ENCODE data around the gene SNX19. TPM values are rescaled to one million over a fixed set of nuclear protein-coding genes. Genes with fewer than 3 reads are reported as not detected.
A peak's percentile ranks its signal among the peaks of the same experiment; 100 is the strongest.

SNX19 gene
- total RNA-seq, 4 donors from 2014 or later, result 89.8 to 193 (median 137) TPM

DNA sequence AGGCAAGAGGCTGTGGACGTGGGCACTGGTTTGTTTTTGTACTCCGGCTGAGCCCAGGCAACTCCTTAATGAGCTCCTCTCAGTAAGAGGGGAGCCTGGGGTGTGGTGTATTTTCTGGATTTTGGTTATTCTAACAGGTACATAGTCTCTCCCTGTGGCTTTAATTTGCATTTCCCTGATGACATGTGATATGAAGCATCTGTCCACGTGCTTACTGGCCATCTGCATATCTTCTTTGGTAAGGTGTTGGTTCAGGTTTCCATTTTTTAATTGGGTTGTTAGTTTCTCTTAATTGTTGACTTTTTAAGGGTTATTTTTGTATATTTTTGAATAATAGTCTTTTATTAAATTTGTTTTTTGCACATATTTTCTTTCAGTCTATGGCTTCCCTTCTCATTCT is 30.8 kb upstream of the SNX19 start:
- in situ Hi-C loops (cut with MboI; ENCODE audit: low pct_ligation_motif_present in 1 of 4, low pct_unique_long_range_greater_than_20kb in 1 of 4, low sequenced_read_pairs in 3 of 4) (no loop called here), intact Hi-C loops (cut with DNase I; ENCODE audit: low total_unique reads) (no loop called here)
- no peak overlapping the region for H3K4me3 ChIP-seq
- H3K36me3 ChIP-seq, result no peaks in the 10 kb centered on the region
- H3K27ac ChIP-seq, result no peak overlapping the region
- WGBS, 2 donors (ENCODE audit: low coverage in 1 of 2), result 58 to 67% methylated on average over 1 to 3 of the region's 3 CpGs
- no peaks in the 10 kb centered on the region for H3K27me3 ChIP-seq
- no peak for DNase-seq
- H3K9me3 ChIP-seq, result no peaks in the 10 kb centered on the region
- no peak for TF ChIP-seq EP300 (IDR thresholded peaks at IDR 0.05; ENCODE audit: low read depth)
- no peak for TF ChIP-seq POLR2AphosphoS5 (IDR thresholded peaks at IDR 0.05)
- TF ChIP-seq, protein P1, sequence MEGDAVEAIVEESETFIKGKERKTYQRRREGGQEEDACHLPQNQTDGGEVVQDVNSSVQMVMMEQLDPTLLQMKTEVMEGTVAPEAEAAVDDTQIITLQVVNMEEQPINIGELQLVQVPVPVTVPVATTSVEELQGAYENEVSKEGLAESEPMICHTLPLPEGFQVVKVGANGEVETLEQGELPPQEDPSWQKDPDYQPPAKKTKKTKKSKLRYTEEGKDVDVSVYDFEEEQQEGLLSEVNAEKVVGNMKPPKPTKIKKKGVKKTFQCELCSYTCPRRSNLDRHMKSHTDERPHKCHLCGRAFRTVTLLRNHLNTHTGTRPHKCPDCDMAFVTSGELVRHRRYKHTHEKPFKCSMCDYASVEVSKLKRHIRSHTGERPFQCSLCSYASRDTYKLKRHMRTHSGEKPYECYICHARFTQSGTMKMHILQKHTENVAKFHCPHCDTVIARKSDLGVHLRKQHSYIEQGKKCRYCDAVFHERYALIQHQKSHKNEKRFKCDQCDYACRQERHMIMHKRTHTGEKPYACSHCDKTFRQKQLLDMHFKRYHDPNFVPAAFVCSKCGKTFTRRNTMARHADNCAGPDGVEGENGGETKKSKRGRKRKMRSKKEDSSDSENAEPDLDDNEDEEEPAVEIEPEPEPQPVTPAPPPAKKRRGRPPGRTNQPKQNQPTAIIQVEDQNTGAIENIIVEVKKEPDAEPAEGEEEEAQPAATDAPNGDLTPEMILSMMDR (IDR thresholded peaks at IDR 0.05), result no peak
- TF ChIP-seq POLR2A (IDR thresholded peaks at IDR 0.05), result no peak
- no peaks in the 10 kb centered on the region for H3K4me1 ChIP-seq

DNA sequence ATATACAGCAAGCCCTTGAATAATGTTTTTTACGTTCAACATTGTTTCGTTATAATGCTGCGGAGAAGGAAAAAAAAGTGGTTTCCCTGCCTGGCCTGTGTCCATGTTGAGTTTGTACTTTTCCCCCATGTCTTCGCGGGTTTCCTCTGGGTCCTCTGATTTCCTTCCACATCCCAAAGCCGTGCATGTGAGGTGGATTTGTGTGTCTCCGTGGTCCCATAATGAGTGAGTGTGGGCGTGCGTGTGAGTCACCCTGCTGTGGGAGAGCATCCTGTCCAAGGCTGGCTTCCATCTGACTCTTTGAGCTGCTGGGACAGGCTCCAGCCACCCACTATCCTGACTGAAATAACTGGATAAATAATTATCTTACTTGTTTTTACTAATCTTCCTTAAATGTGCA is 29.6 kb upstream of the SNX19 start:
- intact Hi-C loops (cut with DNase I; ENCODE audit: low total_unique reads), result no loop called here
- Histone ChIP-seq H3K27me3 (no peaks in the 10 kb centered on the region), H3K4me1 (no peaks in the 10 kb centered on the region), H3K9me3 (no peaks in the 10 kb centered on the region), H3K4me3 (no peak overlapping the region), H3K27ac (no peak overlapping the region), H3K36me3 (no peaks in the 10 kb centered on the region)
- peak; percentile 10 for DNase-seq
- in situ Hi-C loops (cut with MboI; ENCODE audit: low pct_ligation_motif_present in 1 of 4, low pct_unique_long_range_greater_than_20kb in 1 of 4, low sequenced_read_pairs in 3 of 4), result no loop called here
- TF ChIP-seq POLR2A (IDR thresholded peaks at IDR 0.05) (no peak), POLR2AphosphoS5 (IDR thresholded peaks at IDR 0.05) (no peak), EP300 (IDR thresholded peaks at IDR 0.05; ENCODE audit: low read depth) (no peak)
- TF ChIP-seq, protein P1 (IDR thresholded peaks at IDR 0.05), result no peak
- WGBS, 2 donors (ENCODE audit: low coverage in 1 of 2), result 65 to 66% methylated on average over 8 to 9 of the region's 9 CpGs

DNA sequence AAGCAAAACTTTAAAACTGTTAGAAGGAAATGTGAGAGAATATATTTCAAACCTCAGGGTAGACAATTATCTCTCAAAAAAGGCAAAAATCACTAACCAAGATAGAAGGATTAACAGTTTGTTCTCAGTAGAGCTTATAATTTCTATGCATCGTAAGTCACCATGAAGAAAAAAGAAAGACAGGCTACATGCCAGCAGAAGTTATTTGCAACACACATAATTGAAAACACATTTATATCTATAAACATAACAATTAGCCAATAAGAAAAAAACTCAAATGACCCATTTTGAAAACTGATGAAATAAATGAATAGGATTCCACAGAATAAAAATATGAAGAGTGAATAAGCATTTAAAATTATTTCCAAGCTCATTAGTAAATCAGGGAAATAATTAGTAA is 24.4 kb upstream of the SNX19 start:
- intact Hi-C loops (cut with DNase I; ENCODE audit: low total_unique reads), result no loop called here
- no peaks in the 10 kb centered on the region for H3K27me3 ChIP-seq
- 67 to 82% methylated on average over 1 of the region's 1 CpG for WGBS, 2 donors (ENCODE audit: low coverage in 1 of 2)
- TF ChIP-seq, protein P1 (IDR thresholded peaks at IDR 0.05), result no peak
- TF ChIP-seq EP300 (IDR thresholded peaks at IDR 0.05; ENCODE audit: low read depth) (no peak), POLR2AphosphoS5 (IDR thresholded peaks at IDR 0.05) (no peak), POLR2A (IDR thresholded peaks at IDR 0.05) (no peak)
- no peak overlapping the region for H3K4me3 ChIP-seq
- no peak for DNase-seq
- no peaks in the 10 kb centered on the region for H3K4me1 ChIP-seq
- in situ Hi-C loops (cut with MboI; ENCODE audit: low pct_ligation_motif_present in 1 of 4, low pct_unique_long_range_greater_than_20kb in 1 of 4, low sequenced_read_pairs in 3 of 4), result no loop called here
- H3K36me3 ChIP-seq, result no peaks in the 10 kb centered on the region
- no peak overlapping the region for H3K27ac ChIP-seq
- H3K9me3 ChIP-seq, result no peaks in the 10 kb centered on the region

DNA sequence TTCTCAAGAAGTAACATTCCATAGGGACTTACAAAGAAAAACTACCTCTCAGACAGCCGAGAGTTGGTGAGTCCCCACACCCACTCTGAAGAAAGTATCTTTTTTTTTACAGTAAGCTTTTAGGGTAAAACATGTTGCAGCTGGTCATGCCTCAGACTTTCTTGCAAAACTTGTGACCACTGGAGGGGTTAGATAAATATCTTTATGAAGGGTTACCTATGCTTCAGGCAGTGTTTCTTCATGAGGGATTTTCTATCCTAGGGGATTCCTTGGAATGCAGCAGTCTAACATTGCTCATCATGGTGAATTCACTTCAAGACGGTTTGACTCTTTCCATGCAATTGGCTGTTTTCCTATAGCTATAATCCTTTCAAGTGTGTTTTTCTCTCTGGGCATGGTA is 20.8 kb upstream of the SNX19 start:
- H3K4me3 ChIP-seq, result no peak overlapping the region
- no peaks in the 10 kb centered on the region for H3K9me3 ChIP-seq
- 60 to 69% methylated on average over 1 to 2 of the region's 2 CpGs for WGBS, 2 donors (ENCODE audit: low coverage in 1 of 2)
- TF ChIP-seq POLR2A (IDR thresholded peaks at IDR 0.05) (no peak), EP300 (IDR thresholded peaks at IDR 0.05; ENCODE audit: low read depth) (no peak), POLR2AphosphoS5 (IDR thresholded peaks at IDR 0.05) (no peak)
- TF ChIP-seq, protein P1 (IDR thresholded peaks at IDR 0.05), result no peak
- DNase-seq, result no peak
- H3K27me3 ChIP-seq, result no peaks in the 10 kb centered on the region
- H3K36me3 ChIP-seq, result no peaks in the 10 kb centered on the region
- no peak overlapping the region for H3K27ac ChIP-seq
- intact Hi-C loops (cut with DNase I; ENCODE audit: low total_unique reads) (no loop called here), in situ Hi-C loops (cut with MboI; ENCODE audit: low pct_ligation_motif_present in 1 of 4, low pct_unique_long_range_greater_than_20kb in 1 of 4, low sequenced_read_pairs in 3 of 4) (no loop called here)
- H3K4me1 ChIP-seq, result no peaks in the 10 kb centered on the region
